Right lobe of liver (tissue), 6 donors: ENCODE data around the gene AGO3. TPM values are rescaled to one million over a fixed set of nuclear protein-coding genes. Genes with fewer than 3 reads are reported as not detected.

Experiments used
- ATAC-seq, 4 donors: fragments of 200-7000 bp; cut with Tn5 transposase; one replicate each; pipeline ENCODE4 v1.9.1; 2020; ENCODE audit warnings: mild to moderate bottlenecking in 4 of 4, moderate library complexity in 4 of 4
- DNase-seq, 3 donors: peaks; one replicate each; pipeline ENCODE4 v3.0.0-alpha.2; 2020
- H3K27ac ChIP-seq, 3 donors: fragments of 200-600 bp; one replicate each; pipeline ENCODE4 v1.8.0; 2022
- H3K27me3 ChIP-seq, 2 donors: fragments of 200-600 bp; one replicate each; pipeline ENCODE4 v1.8.0; 2022
- H3K36me3 ChIP-seq, 4 donors: fragments of 200-600 bp; sonication (generic) in 1 of 4; one replicate each; pipeline versions ENCODE4 v1.5.1 to v1.8.0; 2017 to 2022; ENCODE audit warnings: control low read depth in 1 of 4
- H3K4me1 ChIP-seq, 4 donors: fragments of 200-600 bp; sonication (generic) in 1 of 4; one replicate each; pipeline versions ENCODE4 v1.5.1 to v1.8.0; 2017 to 2022; ENCODE audit warnings: control low read depth in 1 of 4
- H3K4me3 ChIP-seq, 3 donors: fragments of 200-600 bp; one replicate each; pipeline ENCODE4 v1.8.0; 2022
- H3K9me3 ChIP-seq, 4 donors: fragments of 200-600 bp; sonication (generic) in 1 of 4; one replicate each; pipeline versions ENCODE4 v1.5.1 to v1.8.0; 2017 to 2022; ENCODE audit warnings: control low read depth in 1 of 4
- POLR2A ChIP-seq: fragments of 450-650 bp; IDR thresholded peaks from one replicate; pipeline ENCODE4 v1.6.1; 2017; ENCODE audit warnings: antibody characterized with exemption, mild to moderate bottlenecking
- WGBS: methylation state at CpG from one replicate; pipeline ENCODE4 v1.1.6; 2018; ENCODE audit warnings: low coverage, low lambda C conversion rate; ENCODE audit not compliant: insufficient coverage; ENCODE audit errors: missing lambda C conversion rate; 5-methylcytosine and 5-hydroxymethylcytosine counted together
- intact Hi-C, 2 donors: fragments of 100-400 bp; cut with DNase I; formaldehyde crosslinking; loops; one replicate each; pipeline versions ENCODE4 v1.11.2 to v1.14.1; 2022
- total RNA-seq, 6 experiments: library from RNA; depleted of rRNA in 2 of 6; stranded (reverse); fragments of >200 nt in 2 of 6; fragmentation: NEBNext Ultra II Directional in 3 of 6; extraction: Animal tissue kit (Norgen Biotek cat#: 25700) in 3 of 6; gene quantifications; one replicate each; pipeline versions ENCODE4 v1.1.0 to v1.2.4, GENCODE V29; 2016 to 2023
- TF ChIP-seq, protein P1 (sequence below), 4 donors: fragments of 200-600 bp in 3 of 4; fragments of 450-650 bp in 1 of 4; IDR thresholded peaks; one replicate each; pipeline versions ENCODE4 v1.5.1 to v1.8.0; 2016 to 2022; ENCODE audit warnings: antibody characterized with exemption in 4 of 4, mild to moderate bottlenecking in 2 of 4
- donor health status: DM: no; HTN: yes; CAD: no.
- donor health status: DM: no; HTN: no; CAD: no.
- donor health status: DM: no; HTN: no; CAD: no.
- donor health status: DM: no; HTN: yes; CAD: no.
- donor health status: DM: no; HTN: yes; CAD: no.

AGO3 gene
- total RNA-seq, 6 experiments from 2014 or later, result 7.0 to 16.2 (median 13.1) TPM

DNA sequence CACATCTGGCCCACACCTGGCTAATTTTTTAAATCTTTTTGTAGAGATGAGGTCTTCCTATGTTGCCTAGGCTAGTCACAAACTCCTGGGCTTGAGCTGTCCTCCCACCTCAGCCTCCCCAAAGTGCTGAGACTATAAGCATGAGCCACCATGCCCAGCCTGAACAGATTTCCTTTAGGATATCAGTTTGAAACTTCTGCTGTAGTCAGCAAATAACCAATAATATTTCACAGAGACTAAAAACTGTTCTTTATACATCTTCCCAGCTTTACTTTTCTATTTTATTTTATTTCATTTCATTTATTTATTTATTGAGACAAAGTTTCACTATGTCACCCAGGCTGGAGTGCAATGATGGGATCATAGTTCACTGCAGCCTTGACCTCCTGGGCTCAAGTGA lies 123.1 kb downstream of the AGO3 start:
- ATAC-seq, result no peak
- H3K27me3 ChIP-seq, result no peaks in the 10 kb centered on the region
- H3K9me3 ChIP-seq, result no peaks in the 10 kb centered on the region
- H3K4me1 ChIP-seq, result no peaks in the 10 kb centered on the region
- H3K36me3 ChIP-seq, result peaks cover 0 to 9% (median 4%) of the 10 kb centered on the region in 4 donors
- intact Hi-C loops, result no loop called here
- DNase-seq, result no peak
- H3K27ac ChIP-seq, result no peak overlapping the region
- H3K4me3 ChIP-seq, result no peak overlapping the region
- no peak for TF ChIP-seq POLR2A
- TF ChIP-seq, protein P1, sequence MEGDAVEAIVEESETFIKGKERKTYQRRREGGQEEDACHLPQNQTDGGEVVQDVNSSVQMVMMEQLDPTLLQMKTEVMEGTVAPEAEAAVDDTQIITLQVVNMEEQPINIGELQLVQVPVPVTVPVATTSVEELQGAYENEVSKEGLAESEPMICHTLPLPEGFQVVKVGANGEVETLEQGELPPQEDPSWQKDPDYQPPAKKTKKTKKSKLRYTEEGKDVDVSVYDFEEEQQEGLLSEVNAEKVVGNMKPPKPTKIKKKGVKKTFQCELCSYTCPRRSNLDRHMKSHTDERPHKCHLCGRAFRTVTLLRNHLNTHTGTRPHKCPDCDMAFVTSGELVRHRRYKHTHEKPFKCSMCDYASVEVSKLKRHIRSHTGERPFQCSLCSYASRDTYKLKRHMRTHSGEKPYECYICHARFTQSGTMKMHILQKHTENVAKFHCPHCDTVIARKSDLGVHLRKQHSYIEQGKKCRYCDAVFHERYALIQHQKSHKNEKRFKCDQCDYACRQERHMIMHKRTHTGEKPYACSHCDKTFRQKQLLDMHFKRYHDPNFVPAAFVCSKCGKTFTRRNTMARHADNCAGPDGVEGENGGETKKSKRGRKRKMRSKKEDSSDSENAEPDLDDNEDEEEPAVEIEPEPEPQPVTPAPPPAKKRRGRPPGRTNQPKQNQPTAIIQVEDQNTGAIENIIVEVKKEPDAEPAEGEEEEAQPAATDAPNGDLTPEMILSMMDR (IDR thresholded peaks at IDR 0.05), result no peak

- TF ChIP-seq, protein P1 (IDR thresholded peaks at IDR 0.05), result no peak
- TF ChIP-seq POLR2A, result no peak
- DNase-seq, result no peak
- Histone ChIP-seq H3K9me3 (no peaks in the 10 kb centered on the region), H3K27ac (no peak overlapping the region), H3K4me1 (no peaks in the 10 kb centered on the region), H3K27me3 (no peaks in the 10 kb centered on the region), H3K4me3 (no peak overlapping the region), H3K36me3 (peaks cover 0 to 9% (median 4%) of the 10 kb centered on the region in 4 donors)
- ATAC-seq, result no peak
- 81% methylated on average over 5 of the region's 5 CpGs for WGBS
- intact Hi-C loops, result no loop called here
These were observed 124.8 kb downstream of the AGO3 start for GRCh38 chr1:36055706-36056105.

DNA sequence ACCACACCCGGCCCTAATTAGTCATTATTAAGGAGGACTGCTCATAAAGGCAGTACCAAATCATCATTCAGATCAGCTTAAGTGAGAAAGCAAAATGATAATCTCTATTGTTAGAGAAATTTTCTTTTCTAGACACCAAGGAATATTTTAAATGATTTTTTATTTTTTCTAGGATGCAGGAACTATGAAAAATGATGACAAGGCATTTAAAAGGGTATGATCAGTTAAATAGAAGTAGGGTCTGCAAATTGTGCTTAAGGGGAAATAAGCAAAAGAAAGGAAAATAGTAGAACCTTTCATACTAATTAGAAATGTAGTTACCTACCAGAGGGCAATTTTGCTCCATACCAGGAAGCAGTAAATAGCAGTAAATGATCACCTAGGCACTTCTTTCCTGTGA lies 131.4 kb downstream of the AGO3 start:
- DNase-seq, result no peak
- no peak overlapping the region for H3K4me3 ChIP-seq

DNA sequence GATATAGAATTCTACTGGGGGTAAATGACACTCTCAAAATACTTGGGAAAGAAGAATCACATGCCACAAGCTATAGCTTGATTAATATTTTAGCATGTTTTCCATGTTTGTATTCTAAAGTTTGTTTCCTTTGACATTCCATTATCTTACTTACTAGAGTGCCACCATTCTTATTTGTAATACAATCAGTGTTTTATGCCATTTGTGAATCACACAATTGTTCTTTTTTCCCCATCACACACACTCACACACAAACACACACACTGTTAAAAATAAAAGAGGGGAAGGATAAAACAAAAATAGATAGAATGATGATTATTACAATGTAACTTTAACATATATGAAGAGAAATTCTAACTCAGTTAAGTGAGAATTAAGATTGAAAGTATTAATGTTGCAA lies 137.0 kb downstream of the AGO3 start:
- Histone ChIP-seq H3K9me3 (no peaks in the 10 kb centered on the region), H3K27ac (no peak overlapping the region), H3K4me1 (no peaks in the 10 kb centered on the region), H3K36me3 (no peaks in the 10 kb centered on the region), H3K4me3 (no peak overlapping the region), H3K27me3 (no peaks in the 10 kb centered on the region)
- no peak for DNase-seq
- TF ChIP-seq, protein P1 (IDR thresholded peaks at IDR 0.05), result no peak
- no peak for TF ChIP-seq POLR2A
- ATAC-seq, result no peak
- intact Hi-C loops, result no loop called here

More for the DNA sequence above, 131.4 kb downstream of the AGO3 start:
- Histone ChIP-seq H3K36me3 (no peaks in the 10 kb centered on the region), H3K27me3 (no peaks in the 10 kb centered on the region), H3K27ac (no peak overlapping the region), H3K9me3 (no peaks in the 10 kb centered on the region), H3K4me1 (no peaks in the 10 kb centered on the region)
- intact Hi-C loops, result no loop called here
- WGBS, result 100% methylated on average over 1 of the region's 1 CpG
- TF ChIP-seq, protein P1 (IDR thresholded peaks at IDR 0.05), result no peak
- TF ChIP-seq POLR2A, result no peak
- no peak for ATAC-seq

DNA sequence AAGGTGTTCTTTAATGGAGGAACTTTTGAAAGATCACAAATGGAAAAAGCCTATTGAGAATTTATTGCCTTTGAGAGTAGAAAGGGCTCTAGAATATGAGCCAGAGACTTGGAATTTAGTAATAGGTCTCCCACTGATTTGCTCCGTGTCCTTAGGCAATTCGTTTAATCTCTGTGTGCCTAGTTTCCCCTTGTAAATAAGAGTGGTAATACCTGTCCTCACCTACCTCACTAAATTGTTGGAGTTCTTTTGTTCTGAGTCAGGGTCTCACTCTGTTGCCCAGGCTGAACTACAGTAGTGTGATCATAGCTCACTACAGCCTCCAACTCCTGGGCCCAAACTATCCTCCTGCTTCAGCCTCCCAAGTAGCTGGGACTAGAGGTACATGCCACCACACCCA lies 138.0 kb downstream of the AGO3 start:
- Histone ChIP-seq H3K9me3 (no peaks in the 10 kb centered on the region), H3K27ac (no peak overlapping the region), H3K4me3 (no peak overlapping the region), H3K27me3 (no peaks in the 10 kb centered on the region), H3K36me3 (no peaks in the 10 kb centered on the region), H3K4me1 (no peaks in the 10 kb centered on the region)
- 92% methylated on average over 2 of the region's 2 CpGs for WGBS
- TF ChIP-seq, protein P1 (IDR thresholded peaks at IDR 0.05), result no peak
- TF ChIP-seq POLR2A, result no peak
- DNase-seq (no peak), ATAC-seq (no peak)
- intact Hi-C loops, result no loop called here
